GM04504 (cell line): Measurements from ENCODE around the gene TIPRL.
A peak's percentile ranks its signal among the peaks of the same experiment; 100 is the strongest.
"Not testable (repeated sequence)": the region's sequence is repeated elsewhere in the genome, so short reads cannot be mapped to it uniquely, and the experiment has no call there.

ENCODE experiments used
- DNase-seq: peaks from one replicate; pipeline ENCODE4 v3.0.0-alpha.2; 2012; ENCODE audit warnings: low read depth

Gene TIPRL

DNA sequence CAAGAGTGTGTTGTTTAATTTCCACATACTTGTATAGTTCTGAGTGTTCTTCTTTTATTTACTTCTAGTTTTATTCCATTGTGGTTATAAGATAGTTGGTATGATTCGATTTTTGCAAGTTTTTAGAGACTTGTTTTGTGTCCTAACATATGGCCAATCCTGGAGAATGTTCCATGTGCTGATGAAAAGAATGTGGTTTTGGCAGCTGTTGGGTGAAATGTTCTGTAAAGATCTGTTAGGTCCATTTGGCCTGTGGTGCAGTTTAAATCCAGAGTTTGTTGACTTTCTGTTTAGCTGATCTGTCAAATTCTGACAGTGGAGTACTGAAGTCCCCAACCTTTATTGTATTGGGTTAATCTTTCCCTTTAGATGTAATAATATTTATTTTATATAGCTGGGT is 19.5 kb upstream of the TIPRL start:
- DNase-seq: no peak

DNA sequence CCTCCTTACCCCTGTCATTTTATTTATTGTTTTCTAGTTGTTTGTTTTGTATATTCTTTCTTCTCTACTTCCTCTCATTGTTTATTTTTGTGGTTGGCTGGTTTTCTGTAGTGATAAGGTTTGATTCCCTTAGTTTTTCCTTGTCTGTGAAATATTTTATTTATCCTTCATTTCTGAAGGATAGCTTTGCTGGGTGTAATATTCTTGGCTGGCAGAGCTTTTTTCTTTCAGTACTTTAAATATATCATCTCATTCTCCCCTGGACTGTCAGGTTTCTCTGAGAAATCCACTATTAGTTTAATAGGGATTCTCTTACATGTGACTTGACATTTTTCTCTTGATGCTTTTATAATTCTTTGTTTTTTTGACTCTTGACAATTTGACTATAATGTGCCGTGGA is 18.8 kb upstream of the TIPRL start:
- DNase-seq: no peak

DNA sequence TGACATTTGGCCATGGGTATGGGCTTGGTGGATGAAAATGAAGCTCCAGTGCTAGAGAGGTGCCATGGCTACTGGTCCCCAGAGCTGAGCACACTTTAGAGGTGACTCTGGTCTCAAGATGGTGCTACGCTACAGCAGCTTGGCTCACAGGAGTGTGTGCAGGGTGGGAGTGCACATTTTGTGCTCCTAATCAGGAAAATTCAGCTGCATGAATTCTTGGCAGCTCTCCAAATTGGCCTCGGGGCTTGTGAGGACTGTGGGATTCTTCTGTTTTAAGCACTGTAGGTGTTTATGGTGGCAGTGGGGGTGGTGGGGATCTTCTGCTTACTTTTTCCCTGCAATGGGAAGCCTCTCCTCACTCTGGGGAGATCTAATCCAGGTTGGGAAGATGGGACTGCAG is 17.3 kb upstream of the TIPRL start:
- no peak for DNase-seq

DNA sequence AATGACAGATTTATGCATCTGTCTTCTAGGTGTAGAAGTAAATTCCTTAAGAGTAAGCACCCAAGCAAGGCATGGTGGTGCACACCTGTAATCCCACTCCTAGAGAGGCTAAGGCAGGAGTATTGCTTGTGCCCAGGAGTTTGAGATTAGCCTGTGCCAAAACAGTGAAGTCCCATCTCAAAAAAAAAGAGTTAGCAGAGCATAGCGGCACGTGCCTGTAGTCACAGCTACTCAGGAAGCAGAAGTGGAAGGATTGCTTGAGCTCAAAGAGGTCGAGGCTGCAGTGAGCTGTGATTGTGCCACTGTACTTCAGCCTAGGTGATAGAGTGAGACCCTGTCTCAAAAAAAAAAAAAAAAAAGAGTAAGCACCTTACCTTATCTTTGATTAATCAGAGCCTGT is 15.1 kb upstream of the TIPRL start:
- DNase-seq: no peak

DNA sequence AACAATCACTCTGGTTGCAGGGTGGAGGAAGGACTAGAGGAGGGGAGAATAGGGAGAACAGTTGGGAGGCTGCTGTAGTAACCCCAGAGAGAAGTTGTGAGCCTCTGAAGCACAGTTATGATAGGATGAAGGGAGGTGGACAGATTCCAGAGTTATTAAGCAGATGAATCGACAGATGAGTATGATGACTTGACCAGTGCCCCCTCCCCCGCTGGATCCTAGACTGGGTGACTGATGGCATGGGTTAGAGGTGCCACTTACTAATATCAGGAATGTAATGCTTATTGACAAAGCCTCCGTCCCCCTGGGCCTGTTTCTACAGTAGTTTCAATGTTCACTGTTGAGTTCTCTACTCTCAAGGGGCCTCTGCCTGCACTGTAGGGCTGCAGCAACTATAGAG is 14.0 kb upstream of the TIPRL start:
- no peak for DNase-seq

DNA sequence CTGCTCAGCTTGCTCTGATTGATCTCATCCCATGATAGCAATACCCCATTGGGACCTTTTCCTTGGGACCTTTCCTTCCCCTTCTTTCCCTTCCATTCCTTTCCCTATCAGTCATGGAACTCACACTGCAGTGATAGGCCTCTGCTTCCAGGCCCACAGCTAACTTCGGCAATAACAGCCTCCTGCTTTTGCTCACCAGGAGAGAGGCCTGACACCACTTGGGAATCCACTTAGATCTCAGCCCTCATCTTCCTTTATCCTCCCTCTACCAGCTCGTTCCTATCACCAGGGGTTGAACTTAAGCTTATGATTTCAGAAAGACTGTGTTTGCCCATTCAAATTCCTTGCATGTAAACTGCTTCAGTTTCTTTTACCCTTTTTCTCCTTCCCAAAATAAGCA is 11.0 kb upstream of the TIPRL start:
- DNase-seq: no peak

DNA sequence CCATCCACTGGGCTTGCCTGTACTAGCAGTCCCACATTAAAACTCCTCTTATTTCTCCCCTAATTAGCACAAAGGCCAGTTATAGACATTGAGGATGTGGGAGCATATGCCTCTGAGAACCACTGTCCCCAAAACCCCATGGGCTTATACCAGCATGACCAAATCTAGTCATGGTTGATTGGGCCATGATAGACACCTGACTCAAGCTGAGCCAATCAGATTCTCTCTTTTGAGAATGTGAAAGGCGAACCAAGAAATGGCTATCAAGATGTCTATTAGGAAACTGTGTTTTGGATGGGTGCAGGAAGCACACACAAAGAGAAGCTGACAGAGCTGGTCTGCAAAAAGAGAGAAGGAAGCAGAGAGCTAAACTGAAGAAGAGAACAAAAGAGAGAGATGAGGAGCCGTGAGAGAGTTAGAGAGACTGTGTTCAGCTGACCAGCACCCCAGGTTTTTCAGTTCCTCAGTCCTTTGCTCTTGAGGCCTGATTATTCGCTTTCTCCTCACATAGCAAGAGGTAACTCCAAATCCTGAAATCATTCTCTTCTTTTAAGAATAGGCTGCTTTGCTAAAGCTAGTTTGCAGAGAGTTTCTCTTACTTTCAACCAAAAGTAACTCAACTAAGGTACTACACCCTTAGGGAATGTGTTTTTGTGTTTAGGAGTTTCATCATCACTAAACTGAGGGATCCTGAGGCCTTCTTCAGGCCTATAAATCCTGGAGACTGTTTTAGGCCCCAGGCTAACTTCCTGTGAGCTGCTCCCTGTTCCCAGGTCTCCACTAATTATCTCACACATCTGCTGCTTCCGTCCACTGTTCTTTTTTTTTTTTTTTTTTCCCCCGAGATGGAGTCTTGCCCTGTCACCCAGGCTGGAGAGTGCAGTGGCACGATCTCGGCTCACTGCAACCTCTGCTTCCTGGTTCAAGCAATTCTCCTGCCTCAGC is 7.9 kb upstream of the TIPRL start:
- DNase-seq: no peak

DNA sequence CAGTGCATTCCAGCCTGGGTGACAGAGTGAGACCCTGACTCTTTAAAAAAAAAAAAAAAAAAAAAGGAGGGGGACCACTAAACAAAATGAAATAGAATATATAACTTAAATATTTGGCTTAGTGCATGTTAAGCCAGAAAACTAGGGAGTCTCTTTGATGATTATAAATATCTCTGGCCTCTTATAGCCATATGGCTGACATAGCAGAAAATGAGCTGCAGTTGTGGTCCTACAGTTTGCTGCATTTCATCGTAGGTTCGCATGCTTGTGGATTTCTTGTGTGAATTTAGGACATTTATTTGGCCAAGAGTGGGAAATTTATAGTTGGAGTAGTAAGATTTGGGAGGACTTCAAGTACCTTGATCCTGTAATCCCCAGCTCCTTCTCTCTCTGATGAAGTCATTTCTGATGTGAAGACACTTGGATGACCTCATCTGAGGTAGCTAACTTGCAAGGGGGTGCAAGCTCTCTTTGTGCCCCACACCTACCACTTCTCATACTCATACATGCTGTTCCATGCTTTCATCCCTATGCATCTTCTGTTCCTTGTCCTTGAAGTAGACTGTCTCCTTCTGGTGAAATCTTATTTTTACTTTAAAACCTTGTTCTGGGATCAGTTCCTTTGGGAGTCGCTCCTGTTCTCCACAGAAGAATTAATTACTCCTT is 6.4 kb upstream of the TIPRL start:
- no peak for DNase-seq

DNA sequence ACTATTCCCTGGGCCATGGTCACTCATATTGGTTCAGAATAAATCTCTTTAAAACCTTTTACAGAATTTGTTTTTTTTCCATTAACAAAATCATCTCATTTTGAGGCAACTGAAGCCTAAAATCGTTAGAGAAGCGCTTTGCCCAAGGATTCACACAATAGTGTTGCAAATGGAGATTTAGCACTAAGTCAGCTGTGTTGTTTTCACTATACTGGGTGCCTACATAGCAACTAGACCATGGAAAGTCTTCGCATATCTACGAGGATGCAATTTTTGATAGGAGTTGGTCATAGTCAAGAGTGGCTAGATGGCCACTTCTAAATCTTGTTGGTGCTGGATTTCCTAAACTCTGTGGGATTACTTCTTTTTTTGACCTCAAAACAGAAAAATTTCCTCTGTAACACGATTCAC is 530 bp upstream of the TIPRL start:
- DNase-seq: no peak

DNA sequence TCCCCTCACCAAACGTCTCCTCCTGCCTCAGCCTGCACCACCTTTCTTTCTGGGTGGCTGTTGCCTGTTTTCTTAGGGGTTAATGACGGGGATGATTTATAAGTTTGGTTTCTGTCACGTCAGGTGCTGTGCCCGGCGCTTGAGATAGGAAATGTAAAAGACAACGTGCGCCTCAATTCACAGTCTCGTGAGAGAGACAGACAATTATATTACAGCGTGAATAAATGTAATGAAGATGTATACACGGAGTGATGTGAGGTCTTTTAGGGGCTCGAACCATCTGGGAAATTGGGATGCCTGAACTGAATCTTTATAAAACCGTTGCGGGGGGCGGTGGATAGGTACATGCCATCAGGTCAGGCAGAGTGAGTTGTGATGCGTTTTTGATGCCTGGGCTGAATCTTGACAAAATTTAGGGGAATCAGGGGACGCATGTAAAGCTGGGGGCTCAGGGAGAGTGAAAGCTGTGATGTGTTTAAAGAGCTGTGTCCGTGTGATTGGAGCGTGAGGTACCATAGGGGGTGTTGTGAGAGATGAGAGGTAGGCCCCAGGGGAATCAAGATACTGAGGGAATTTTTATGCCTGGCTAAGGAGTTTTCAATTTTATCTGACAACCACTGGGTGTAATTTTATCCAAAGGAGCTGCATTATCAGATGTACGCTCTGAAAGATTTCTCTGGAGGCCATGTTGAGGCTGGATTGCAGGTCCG is 831 bp downstream of the TIPRL start:
- no peak for DNase-seq

DNA sequence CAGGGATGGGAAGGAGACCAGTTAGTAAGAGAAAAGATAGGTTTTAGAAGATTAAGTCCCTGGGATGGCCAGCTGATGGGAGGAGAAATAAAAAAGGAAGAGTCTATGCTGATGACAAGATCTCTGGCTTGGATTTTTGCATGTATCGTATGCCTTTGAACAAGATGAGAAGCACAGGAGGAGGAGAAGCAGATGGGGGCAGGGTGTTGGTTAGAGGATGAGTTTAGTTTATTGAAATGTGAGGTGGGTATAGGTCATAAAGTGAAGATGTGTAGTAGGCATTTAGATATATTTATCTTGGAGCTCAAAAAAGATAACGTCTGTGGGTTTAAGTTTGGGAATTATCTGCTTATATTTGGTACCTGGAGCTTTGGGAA is 1.4 kb downstream of the TIPRL start:
- no peak for DNase-seq

DNA sequence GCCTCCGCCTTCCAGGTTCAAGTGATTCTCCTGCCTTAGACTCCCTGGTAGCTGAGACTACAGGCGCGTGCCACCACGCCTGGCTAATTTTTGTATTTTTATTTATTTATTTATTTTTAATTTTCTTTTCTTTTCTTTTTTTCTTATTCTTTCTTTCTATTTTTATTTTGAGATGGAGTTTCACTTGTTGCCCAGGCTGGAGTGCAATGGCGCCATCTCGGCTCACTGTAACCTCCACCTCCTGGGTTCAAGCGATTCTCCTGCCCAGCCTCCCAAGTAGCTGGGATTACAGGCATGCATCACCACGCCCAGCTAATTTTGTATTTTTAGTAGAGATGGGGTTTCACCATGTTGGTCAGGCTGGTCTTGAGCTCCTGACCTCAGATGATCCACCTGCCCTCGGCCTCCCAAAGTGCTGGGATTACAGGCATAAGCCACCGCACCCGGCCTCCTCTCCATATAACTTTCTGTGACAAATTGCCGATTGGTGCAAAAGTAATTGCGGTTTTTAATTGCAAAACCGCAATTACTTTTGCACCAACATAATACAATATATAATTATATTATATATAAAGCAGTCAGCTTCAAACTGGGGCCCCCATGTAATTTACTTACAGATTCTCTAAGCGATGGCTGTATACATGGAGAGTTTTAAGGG is 2.4 kb downstream of the TIPRL start:
- DNase-seq: not testable (repeated sequence)

DNA sequence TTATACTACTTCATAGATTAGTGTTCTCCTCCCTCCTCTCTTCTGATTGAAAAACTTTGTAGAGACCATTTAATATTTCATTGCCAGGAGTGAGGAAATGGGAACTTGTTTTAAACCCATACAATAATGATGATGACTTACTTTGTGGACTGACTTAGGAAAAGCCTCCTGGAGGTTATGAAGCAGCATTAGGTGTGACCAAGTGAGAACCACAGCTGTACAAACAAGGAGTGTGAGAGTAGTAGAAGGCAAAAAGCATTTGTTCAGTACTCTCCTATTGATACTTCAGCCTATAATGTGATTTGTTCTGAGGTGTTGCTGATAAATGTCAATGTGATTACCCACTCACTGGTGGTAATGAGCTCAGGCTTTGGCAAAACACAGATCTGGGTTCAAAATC is 8.4 kb downstream of the TIPRL start:
- no peak for DNase-seq

DNA sequence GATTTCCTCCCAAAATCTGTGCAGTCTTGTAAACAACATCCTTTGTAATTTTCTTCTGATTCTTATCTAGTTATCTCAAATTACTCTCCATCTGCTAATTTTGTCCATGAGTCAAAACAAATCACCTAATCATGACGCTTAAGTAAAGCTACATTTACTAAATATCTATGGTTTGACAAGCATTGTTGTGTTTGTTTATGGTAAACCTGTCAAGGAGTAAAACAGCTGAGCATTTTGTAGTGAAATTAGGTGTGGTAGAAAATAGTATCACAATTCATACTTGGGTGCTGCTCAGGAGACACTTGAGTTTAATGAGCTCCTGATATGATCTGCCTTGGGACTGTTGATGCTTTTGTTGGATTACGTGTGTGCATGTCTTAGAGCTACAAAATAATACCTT is 11.6 kb downstream of the TIPRL start:
- no peak for DNase-seq

DNA sequence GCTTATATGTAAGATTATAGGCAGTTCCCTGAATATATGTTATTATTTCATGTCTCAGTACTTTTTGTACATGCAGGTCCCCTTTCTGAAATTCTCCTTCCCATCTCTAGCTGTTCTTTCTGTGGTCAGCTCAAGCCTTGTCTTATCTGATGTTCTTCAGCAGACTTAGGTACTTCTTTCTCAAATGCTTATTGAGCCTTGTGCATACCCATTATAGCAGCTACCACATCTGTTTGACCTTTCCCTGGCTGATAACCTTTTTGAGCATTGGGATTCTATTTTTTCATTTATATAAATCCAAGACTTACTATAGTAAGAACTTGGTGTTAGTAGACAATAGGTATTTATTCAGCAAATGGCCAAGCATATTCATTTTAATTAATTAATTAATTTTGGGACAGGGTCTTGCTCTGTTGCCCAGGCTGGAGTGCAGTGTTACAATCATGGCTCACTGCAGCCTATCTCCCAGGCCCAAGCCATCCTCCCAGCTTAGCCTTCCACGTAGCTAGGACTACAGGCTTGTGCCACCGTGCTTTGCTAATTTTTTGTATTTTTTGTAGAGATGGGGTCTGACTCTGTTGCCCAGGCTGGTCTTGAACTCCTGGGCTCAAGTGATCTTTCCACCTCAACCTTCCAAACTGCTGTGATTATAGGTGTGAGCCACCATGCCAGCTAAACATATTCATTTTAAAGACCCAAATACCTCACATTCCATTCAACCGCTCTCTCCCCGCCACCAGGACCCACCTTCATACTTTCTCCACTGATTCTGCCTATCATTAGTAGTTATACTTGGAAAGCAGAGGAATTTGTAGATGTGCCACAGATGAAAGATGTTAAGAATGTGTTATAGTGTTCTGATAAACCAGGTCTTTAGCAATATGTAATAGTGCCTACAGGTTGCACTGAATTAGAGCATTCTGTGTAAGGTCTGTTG is 16.7 kb downstream of the TIPRL start:
- no peak for DNase-seq

DNA sequence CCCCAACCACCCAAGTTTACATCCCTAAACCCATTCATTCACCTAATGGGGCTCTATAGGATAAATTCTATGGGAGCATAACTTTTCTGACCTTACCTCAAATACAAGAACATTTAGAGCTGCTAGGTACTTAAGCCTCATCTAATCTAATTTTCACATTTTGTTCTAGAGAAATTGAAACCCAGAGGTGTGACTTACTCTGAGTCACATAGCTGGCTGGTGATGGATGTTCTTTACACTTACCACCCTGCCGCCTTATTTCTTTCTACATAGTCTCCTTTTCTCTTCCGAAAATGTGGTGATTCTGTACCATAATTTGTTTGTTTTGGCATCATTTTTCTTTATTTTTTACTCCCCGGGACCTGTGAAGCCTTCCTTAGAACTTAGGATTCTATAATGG is 20.3 kb downstream of the TIPRL start:
- DNase-seq: no peak

DNA sequence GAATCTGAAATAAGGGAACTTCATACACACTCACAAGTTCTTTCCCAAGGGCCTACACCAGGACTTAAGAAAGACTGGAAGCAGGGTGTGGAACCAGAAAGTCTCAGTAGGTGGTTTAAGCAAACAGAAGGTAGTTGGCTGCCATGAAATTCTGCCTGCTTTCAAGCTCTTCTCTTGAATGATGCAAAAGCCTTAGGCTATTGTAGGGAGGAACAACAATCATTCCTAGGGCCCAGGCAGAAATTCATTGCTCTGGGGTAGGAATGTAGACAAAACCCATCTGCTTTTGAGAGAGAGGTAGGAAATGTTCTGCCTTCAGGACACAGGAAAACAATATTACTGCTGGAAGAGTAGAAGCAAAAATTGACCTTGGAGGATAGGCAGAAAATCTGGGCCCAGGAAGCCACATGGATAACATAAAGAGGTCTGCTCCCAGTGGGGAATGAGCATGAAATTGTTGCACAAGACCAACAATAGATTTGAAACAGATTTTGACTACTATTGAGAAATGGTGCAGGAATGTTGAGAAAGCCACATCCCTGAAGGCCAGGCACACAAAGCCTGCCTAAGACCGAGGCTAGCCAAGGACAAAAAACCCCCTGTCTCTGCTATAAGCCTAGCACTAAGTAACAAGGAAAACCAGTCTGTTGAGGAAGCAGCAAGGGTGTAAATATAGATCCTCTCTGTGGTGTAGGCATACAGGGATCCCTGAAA is 24.3 kb downstream of the TIPRL start:
- DNase-seq: peak; percentile 87

DNA sequence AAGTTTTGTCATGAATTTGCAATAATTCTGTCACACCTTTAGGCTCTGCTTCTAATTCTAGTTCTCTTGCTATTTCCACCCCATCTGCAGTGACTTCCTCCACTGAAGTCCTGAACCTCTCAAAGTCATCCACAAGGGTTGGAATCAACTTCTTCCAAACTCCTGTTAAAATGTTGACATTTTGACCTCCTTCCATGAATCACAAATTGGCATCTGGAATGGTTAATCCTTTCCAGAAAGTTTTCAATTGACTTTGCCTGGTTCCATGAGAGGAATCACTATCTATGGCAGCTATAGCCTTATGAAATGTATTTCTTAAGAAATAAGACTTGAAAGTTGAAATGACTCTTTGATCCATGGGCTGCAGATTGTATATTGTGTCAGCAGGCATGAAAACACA is 27.3 kb downstream of the TIPRL start:
- DNase-seq: no peak

DNA sequence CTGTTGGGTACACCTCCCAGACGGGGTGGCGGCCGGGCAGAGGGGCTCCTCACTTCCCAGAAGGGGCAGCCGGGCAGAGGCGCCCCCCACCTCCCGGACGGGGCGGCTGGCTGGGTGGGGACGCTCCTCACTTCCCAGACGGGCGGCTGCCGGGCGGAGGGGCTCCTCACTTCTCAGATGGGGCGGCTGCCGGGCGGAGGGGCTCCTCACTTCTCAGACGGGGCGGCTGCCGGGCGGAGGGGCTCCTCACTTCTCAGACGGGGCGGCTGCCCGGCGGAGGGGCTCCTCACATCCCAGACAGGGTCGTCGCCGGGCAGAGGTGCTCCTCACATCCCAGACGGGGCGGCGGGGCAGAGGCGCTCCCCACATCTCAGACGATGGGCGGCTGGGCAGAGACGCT is 28.9 kb downstream of the TIPRL start:
- not testable (repeated sequence) for DNase-seq

DNA sequence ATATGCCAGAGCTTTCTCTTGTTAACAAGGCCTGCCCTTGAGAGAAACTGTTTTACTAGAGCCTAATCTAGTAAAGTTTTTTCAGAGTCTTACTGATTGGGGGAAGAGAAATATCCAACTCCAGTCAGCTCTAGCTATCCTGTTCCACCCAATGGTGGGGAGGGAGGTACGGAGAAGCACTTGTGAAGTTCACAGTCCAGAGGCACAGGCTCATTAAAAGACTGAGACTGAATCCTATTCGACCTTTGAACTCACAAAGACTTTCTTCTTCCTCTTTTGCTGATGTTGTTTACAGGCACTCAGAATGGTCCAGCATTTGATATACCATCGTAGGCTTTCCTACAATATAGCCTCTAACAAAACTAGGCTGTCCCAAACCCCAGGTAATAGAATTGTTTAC is 31.6 kb downstream of the TIPRL start:
- no peak for DNase-seq

DNA sequence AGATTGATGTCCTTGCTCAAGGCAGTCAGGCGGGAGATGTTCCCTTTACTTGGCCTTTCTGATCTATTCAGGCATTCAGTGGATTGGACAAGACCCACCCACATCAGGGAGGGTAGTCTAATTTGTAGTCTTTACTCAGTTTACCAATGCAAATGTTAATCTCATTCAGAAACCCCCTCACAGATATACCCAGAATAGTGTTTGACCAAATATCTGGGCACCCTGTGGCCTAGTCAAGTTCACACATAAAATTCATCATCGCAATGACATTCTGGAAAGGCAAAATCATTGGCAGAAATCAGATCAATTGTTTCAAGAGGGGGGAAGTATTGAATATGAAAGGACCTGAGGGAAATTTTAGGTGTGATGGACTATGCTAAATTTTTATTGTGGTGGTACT is 34.6 kb downstream of the TIPRL start:
- DNase-seq: no peak
